Measurements from ENCODE around the gene ASTN2.

Gene ASTN2

DNA sequence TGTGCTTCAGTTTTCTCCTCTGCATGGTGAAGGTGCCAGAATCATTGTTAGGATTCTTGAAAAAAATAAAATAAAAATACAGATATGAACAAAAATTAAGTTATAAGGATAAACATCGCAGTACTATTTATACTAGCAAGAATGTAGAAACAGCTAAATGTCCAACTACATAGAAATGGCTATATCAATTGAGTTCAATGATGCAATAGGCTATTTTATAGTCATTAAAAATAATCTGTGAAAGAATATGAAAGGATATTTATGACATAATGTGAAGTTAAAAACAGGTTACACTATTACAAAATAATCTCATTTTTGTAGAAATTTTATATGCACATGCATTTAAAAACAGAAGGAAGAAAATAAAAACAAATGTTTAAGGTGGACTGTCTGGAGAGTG is 926.5 kb downstream of the ASTN2 start:
- DNase-seq: no peak
- TF ChIP-seq, protein P1, sequence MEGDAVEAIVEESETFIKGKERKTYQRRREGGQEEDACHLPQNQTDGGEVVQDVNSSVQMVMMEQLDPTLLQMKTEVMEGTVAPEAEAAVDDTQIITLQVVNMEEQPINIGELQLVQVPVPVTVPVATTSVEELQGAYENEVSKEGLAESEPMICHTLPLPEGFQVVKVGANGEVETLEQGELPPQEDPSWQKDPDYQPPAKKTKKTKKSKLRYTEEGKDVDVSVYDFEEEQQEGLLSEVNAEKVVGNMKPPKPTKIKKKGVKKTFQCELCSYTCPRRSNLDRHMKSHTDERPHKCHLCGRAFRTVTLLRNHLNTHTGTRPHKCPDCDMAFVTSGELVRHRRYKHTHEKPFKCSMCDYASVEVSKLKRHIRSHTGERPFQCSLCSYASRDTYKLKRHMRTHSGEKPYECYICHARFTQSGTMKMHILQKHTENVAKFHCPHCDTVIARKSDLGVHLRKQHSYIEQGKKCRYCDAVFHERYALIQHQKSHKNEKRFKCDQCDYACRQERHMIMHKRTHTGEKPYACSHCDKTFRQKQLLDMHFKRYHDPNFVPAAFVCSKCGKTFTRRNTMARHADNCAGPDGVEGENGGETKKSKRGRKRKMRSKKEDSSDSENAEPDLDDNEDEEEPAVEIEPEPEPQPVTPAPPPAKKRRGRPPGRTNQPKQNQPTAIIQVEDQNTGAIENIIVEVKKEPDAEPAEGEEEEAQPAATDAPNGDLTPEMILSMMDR (IDR thresholded peaks at IDR 0.05; ENCODE audit: low read depth, low read length): no peak
- Histone ChIP-seq H3K27ac (no peak overlapping the region), H3K36me3 (peaks cover 18% of the 10 kb centered on the region), H3K9me3 (ENCODE audit: severe bottlenecking) (no peaks in the 10 kb centered on the region), H3K27me3 (ENCODE audit: insufficient read depth, low read depth, severe bottlenecking) (no peaks in the 10 kb centered on the region), H3K4me3 (ENCODE audit: low read depth, low read length) (no peak overlapping the region)

DNA sequence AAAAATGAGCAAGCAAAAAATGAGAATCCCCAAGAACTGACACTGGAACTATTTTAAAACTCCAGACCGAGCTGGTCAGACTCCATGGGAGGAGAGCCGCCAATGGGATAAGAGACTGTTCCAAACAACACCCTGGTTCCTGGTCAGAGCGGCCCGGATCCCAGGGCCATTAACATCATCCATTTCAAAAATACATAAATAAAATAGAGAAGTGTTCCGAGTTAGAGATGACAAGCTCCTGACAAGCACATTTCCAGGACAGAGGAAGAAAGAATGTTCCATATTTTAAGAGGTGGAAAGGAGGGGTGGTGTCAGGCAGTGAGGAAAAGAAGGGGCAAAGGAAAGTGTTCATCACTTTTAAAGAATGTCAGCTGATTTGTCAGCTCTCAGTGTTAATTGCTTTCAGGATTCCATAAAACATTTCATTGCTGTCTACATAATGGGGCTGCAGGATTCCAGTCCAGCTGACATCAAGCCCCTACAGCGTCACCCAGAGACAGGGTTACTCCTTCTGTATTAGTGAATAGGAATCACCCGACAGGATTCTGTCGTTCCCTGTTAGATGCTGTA is 930.3 kb downstream of the ASTN2 start:
- H3K27me3 ChIP-seq (ENCODE audit: insufficient read depth, low read depth, severe bottlenecking): no peaks in the 10 kb centered on the region
- DNase-seq: no peak
- H3K36me3 ChIP-seq: peaks cover 21% of the 10 kb centered on the region
- H3K27ac ChIP-seq: no peak overlapping the region
- TF ChIP-seq, protein P1 (IDR thresholded peaks at IDR 0.05; ENCODE audit: low read depth, low read length): no peak
- no peaks in the 10 kb centered on the region for H3K9me3 ChIP-seq (ENCODE audit: severe bottlenecking)
- H3K4me3 ChIP-seq (ENCODE audit: low read depth, low read length): no peak overlapping the region

DNA sequence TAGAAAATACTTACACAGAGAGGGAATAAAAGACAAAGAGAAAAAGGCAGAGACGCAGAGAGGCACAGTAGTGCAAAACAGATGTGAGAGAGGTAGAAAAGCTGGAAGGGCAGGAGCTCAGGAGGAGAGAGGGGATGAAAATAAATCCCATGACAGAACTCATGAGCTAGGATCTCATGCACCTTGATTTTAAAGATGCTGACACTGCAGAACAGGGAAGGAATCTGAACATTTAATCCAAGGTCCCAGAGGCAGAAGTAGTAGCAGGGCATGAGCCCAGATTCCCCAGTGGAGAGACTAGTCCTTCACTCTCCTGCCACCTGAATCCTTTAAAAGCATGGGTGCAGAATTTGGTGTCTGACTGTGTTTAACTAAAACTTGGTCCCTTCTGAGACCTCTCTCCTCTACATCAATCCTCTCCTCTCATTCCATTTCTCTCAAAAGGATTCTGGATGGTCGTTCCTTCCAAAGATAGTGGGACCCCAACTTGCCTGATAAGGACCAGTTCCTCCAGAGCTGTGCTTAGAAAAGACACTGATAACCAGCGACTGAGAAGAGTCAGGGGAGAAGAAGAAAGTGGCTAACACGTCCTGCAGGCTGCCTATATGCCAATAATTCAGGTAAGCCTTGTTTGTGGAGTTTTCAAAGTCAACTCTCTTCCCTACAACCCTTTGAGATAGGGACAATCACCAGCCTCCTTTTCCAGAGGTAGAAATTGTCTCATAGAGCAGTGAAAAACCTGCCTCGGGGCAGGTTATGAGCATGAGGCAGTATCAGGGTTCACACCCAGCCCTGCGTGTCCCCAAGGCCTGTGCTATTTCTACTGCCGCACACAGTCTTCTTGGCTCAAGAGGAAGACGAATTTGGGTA is 931.0 kb downstream of the ASTN2 start:
- Histone ChIP-seq H3K9me3 (ENCODE audit: severe bottlenecking) (no peaks in the 10 kb centered on the region), H3K4me3 (ENCODE audit: low read depth, low read length) (no peak overlapping the region), H3K27ac (no peak overlapping the region), H3K36me3 (peaks cover 23% of the 10 kb centered on the region), H3K27me3 (ENCODE audit: insufficient read depth, low read depth, severe bottlenecking) (no peaks in the 10 kb centered on the region)
- TF ChIP-seq, protein P1 (IDR thresholded peaks at IDR 0.05; ENCODE audit: low read depth, low read length): no peak
- no peak for DNase-seq

DNA sequence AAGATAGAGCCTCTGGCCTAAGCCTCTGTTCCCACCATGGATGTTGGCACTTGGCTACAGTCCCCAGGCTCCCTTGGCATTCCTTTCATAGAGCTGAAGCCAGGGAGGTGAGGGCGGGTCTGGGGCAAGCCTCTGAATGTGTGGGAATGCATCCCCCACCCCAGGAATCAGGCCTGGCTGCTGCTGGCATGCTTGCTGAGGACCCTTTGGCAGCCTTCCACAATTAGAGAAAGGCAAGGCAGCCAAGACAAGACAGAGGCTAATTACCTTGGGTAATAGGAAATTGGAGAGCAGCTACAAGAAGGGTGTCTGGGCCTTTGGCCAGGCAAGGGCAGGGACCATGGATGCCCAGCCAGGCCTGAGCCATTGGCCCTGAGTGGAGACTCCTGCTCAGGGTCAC is 932.1 kb downstream of the ASTN2 start:
- Histone ChIP-seq H3K9me3 (ENCODE audit: severe bottlenecking) (no peaks in the 10 kb centered on the region), H3K4me3 (ENCODE audit: low read depth, low read length) (no peak overlapping the region), H3K36me3 (peaks cover 23% of the 10 kb centered on the region), H3K27ac (no peak overlapping the region), H3K27me3 (ENCODE audit: insufficient read depth, low read depth, severe bottlenecking) (no peaks in the 10 kb centered on the region)
- TF ChIP-seq, protein P1 (IDR thresholded peaks at IDR 0.05; ENCODE audit: low read depth, low read length): no peak
- DNase-seq: no peak

DNA sequence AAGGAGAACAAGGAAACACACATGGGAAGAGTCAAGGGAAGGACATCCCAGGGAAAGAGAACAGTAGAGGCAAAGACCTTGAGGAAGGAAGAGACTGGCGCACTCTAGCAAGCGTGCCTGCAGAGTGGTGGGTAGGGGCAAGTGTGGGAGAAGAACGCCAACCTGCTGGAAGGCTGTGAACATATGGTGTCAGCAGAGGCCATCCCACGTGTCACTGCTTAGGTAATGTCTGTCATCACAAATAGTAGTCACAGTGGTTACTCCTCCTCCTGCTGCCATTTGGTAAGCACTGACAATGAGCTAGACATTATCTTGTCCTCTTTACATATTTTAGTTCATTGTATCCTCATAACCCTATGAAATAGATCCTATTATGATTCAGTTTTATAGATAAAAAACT is 934.2 kb downstream of the ASTN2 start:
- peak; percentile 41 for DNase-seq
- Histone ChIP-seq H3K4me3 (ENCODE audit: low read depth, low read length) (no peak overlapping the region), H3K36me3 (peaks cover 16% of the 10 kb centered on the region), H3K9me3 (ENCODE audit: severe bottlenecking) (no peaks in the 10 kb centered on the region), H3K27ac (no peak overlapping the region), H3K27me3 (ENCODE audit: insufficient read depth, low read depth, severe bottlenecking) (no peaks in the 10 kb centered on the region)
- TF ChIP-seq, protein P1 (IDR thresholded peaks at IDR 0.05; ENCODE audit: low read depth, low read length): no peak
